Measurements from ENCODE around the gene IFIT5.

The IFIT5 gene

DNA sequence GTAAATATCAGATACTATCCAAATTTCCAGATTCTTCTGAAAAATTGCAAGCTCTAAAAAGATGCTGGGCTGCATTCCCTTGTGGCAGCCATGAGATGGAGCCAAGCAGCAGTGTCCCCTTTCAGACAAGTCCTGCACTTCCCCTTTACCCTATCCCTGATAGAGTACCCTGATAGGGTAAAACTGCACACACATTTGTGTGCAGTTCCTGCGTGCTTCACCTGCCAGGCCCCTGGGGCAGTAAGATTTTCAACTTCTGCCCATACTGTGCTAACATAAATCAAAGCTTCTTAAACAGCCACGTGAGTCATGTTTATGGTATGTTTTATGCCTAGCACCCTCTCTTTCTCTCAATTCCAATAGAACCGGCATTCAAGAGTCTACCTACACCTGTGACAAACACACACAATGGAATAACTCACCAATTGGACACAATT, 52.2 kb downstream of the IFIT5 start:
- TF ChIP-seq, protein P1, sequence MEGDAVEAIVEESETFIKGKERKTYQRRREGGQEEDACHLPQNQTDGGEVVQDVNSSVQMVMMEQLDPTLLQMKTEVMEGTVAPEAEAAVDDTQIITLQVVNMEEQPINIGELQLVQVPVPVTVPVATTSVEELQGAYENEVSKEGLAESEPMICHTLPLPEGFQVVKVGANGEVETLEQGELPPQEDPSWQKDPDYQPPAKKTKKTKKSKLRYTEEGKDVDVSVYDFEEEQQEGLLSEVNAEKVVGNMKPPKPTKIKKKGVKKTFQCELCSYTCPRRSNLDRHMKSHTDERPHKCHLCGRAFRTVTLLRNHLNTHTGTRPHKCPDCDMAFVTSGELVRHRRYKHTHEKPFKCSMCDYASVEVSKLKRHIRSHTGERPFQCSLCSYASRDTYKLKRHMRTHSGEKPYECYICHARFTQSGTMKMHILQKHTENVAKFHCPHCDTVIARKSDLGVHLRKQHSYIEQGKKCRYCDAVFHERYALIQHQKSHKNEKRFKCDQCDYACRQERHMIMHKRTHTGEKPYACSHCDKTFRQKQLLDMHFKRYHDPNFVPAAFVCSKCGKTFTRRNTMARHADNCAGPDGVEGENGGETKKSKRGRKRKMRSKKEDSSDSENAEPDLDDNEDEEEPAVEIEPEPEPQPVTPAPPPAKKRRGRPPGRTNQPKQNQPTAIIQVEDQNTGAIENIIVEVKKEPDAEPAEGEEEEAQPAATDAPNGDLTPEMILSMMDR (IDR thresholded peaks at IDR 0.05; ENCODE audit: borderline replicate concordance, insufficient read depth, low read depth, low read length), result peak; percentile 38; the same call in 1 of the 2 replicates
- no peak overlapping the region for H3K4me3 ChIP-seq (ENCODE audit: low read depth, low read length)

DNA sequence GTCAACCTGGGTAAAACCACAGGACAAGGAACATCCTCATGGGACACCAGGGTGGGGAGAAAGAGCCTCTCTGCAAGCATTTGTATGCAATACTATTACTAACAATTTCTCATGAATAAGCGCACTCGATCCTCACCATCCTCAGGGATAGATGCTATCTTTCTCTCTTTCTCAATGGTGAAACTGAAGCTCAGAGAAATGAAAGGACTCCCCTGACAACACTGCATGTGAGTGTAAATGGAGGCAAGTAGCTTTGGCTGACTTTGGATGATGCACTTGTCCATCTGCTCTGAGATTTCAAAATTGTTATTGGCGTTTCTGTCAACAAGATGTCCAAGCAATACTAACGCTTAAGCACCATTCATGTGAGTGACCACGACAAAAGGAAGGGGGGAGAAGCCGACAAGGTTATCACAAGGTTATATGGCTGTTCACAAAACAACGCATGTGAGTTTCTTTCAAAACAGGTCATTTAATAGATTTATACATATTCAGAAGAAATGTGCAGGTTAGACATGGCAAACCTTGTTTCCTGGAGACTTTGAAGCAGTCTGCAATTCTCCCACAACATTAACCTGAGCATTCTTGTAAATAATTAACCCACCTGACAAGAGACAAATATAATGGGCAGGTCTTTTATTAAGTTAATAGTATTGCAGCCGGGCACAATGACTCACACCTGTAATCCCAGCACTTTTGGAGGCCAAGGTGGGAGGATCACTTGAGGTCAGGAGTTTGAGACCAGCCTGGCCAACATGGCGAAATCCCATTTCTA, 54.0 kb downstream of the IFIT5 start:
- H3K4me3 ChIP-seq (ENCODE audit: low read depth, low read length), result no peak overlapping the region
- TF ChIP-seq, protein P1 (IDR thresholded peaks at IDR 0.05; ENCODE audit: borderline replicate concordance, insufficient read depth, low read depth, low read length), result no peak

DNA sequence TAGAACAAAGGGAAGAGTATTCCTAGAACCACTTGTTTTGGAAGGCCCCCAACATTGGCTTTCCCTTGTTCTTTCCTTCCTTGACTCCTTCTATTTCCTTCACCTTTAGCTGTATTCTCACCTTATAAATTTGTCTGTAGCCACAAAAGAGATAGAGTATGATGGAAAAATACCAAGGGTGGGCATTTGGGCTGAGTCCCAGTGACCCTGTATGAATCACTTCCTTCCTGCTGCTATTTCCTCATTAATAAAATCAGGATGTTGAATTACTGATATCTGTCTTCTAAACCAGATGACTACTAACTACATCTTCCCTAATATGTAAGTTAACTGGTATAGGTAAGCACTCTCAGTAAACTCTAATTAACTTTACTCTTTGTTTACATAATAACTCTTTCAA, 55.1 kb downstream of the IFIT5 start:
- TF ChIP-seq, protein P1 (IDR thresholded peaks at IDR 0.05; ENCODE audit: borderline replicate concordance, insufficient read depth, low read depth, low read length), result no peak

More for the DNA sequence above, 55.1 kb downstream of the IFIT5 start:
- no peak overlapping the region for H3K4me3 ChIP-seq (ENCODE audit: low read depth, low read length)
